Measurements from ENCODE around the gene TEX35.
"Not testable (repeated sequence)": the region's sequence is repeated elsewhere in the genome, so short reads cannot be mapped to it uniquely, and the experiment has no call there.

Gene TEX35

GRCh38 chr1:178495158-178495557 lies 17.8 kb upstream of the TEX35 start:
- no peak for DNase-seq

GRCh38 chr1:178495741-178496409 lies 17.0 kb upstream of the TEX35 start:
- DNase-seq, result no peak

- DNase-seq, result no peak
These were observed 16.3 kb upstream of the TEX35 start, which contains the start of gene CLEC20A for GRCh38 chr1:178496410-178497135. CLEC20A (minus strand) TSS chr1:178496964; CDS start chr1:178496939, 25 bp downstream.

DNA sequence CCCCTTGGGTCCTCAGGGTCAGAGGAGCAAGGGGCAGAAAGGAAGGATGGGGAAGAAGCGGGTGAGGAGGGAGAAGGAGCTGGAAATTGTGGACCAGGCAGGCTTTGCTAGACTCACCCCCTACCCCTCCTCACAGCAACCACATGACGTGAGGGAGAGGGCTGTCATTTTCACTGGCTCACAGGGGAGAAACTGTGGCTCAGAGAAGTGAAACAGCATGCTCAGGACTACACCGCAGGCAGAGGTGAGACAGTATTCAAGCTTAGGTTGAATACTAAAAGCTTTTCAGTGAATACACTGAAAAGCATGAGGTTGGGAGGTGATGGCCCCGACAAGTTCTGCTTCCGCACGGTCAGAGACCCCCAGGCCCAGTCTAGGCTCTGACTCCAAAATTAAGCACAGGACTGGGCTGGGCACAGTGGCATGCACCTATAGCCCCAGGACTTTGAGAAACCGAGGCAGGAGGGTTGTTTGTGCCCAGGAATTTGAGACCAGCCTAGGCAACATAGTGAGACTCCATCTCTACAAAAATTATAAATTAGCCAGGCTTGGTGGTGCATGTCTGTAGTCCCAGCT lies 14.9 kb upstream of the TEX35 start:
- no peak for DNase-seq

GRCh38 chr1:178498896-178499675 lies 13.8 kb upstream of the TEX35 start:
- no peak for DNase-seq

DNA sequence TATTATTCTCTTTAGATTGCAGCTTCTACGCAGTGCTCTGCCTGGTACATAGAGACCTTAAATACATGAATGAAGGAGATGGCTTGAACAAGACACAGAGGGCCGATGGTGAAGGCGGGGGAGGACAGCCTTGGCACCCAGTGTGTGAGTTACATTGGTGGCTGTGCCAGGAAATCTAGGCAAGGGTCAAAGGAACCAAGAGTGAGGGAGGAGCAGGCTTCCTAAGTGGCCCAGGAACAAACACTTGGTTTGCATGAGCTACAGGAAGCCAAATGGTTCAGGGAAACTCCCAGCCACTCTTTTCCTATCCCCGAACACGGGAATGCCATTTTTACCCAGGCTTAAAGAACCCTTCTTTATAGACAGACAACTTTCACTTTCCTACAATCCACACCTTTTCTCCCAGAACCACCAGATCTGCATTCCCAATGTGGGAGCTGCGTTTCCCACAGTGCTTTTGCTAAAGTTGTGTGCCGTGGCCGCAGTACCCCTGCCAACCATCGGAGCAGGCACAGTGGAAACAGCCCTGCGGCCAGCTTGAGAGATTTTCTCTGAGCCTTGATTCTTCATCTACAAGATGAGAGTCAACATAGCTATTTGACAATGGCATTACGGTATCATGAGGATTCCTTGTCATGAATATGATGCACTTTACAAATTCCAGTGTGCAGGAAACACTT lies 12.7 kb upstream of the TEX35 start:
- no peak for DNase-seq

GRCh38 chr1:178500936-178501554 lies 11.9 kb upstream of the TEX35 start:
- no peak for DNase-seq

DNA sequence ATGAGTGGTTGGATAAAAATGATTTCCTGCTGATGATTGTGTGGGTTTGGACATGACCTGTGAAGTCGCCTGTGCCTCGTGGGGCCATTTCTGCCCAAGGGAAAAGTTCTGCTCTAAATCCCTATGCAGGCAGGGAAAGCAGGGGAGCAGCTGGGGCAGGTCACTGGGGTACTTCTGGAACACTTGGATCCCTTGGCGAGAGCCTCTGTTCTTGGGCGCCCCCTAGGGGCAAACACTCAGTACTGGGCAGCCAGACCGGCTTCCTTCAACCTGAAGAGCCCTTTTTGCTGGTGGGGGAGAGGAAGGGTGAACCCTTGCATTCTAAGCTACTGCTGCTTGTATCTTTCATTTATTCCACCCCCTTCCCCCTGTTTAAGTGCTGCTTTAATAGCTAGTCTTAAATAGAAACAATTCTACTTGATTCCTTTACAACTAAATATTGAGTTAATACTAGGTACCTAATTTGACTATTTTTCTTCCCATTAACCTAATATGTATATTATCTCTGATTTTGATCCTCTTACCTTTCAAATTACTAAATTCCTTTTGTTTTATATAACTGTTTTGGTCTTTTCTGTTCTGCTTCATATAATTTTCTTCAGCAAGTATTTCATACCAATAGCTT lies 11.1 kb upstream of the TEX35 start:
- DNase-seq, result peak; percentile 33

- no peak for DNase-seq
These were observed 10.6 kb upstream of the TEX35 start for GRCh38 chr1:178502330-178502714.

GRCh38 chr1:178502856-178503255 lies 10.1 kb upstream of the TEX35 start:
- no peak for DNase-seq

GRCh38 chr1:178503316-178503715 lies 9.6 kb upstream of the TEX35 start:
- not testable (repeated sequence) for DNase-seq

DNA sequence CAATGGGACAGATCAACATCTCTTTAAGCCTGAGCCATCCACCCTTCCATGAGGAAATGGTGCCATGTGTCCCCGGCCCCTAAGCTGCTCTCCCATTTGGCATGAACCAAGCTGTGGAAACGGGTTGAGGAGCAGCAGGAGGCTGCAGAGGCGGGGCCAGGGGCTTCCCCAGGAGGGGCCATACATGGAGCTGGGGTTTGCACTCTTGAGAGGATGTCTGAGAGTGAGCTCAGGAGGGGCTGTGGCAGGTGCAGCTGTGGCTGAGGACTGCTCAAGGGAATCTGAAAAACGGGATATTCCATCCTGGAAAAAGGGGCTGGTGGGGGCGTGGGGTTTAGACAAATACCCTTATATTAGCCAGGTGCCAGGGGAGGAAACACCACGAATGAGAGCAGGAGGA lies 9.1 kb upstream of the TEX35 start:
- no peak for DNase-seq

DNA sequence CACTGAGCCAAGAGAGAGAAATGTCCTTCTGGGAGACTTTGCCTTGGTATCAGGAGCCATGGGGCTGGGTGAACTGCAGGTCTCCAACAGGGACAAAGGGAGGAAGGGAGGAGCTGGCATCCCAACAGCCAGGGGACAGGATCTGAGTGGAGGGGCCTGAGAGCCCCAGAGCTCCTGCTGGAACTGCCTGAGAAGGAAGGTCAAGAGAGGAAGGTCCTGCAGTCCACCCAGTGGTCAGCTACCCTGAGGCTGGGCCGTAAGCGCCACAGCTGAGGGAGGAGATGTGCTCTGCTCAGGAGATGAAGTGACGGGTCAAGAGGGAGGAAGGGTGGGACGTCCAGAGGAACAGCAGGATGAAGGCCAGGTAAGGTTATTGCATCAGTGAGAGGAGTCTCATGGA lies 8.6 kb upstream of the TEX35 start:
- no peak for DNase-seq

DNA sequence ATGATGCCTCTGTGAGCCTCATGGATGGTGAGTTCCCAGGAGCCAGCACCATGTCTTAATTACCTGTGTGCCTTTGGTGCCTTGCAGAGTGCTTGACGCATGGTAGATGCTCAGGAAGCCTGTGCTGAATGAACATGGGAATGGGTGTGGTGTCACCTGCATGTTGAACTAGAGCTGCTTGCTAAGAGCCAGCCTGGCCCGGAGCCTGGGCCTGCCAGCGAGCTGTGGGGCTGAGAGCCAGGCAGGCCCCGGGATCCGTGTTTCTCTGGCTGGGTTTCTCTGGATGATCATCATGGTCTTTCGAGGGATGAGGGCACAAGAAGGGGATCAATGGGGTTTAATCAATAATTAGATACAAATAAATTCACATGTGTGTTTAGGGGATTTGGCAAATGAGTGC lies 6.7 kb upstream of the TEX35 start:
- no peak for DNase-seq

GRCh38 chr1:178506669-178507068 lies 6.2 kb upstream of the TEX35 start:
- no peak for DNase-seq

- no peak for DNase-seq
These were observed 3.4 kb upstream of the TEX35 start for GRCh38 chr1:178509414-178510007.

DNA sequence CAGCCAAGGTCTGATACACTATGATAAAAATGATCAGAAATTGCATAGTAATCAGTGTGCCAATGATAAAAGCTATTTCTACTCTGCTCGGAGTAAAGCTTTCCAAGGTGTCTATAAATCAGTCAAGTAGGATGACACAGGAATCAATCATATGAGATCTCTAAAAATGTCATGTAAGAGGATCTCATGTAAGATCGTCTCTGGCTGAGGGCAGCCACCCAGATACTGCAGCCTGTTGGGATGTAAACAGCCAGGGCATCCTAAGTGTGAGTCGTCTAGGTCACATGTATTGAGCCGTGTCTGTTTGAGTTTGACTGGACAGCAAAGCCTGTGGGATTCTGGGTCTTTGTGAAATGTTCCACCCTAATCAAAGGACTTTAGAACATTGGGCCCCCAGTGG lies 2.8 kb upstream of the TEX35 start:
- no peak for DNase-seq

GRCh38 chr1:178513278-178513983 lies 522 bp downstream of the TEX35 start:
- DNase-seq, result no peak

GRCh38 chr1:178516110-178516509 lies 3.2 kb downstream of the TEX35 start:
- no peak for DNase-seq

DNA sequence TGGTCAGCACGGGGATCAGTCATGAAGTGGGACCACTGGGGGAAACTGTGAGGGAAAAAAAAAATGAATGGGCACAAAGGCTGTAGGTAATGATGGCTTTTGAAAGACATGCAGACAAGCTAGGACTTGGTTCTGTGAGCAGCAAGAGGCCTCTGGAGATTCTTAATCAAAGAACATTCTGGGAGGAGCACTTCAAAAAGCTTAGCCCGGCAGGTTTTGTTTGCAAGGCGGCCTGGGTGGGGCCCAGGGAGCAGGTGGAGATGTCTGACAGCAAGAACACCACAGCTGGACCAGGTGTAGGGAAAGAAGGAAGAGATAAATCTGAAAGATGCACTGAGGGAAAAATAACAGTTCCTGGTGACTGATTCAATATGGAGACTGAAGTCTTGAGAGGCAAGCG lies 6.0 kb downstream of the TEX35 start:
- DNase-seq, result no peak

- no peak for DNase-seq
These were observed 7.9 kb downstream of the TEX35 start for GRCh38 chr1:178520803-178521202.
